OCI-LY1 (cell line): ENCODE measurements around the gene KCNN3.

Experiments used
- H2AFZ ChIP-seq: fragments of 200-600 bp; sonication (generic), shearing (Covaris generic); 2 replicates; pipeline ENCODE4 v1.6.0; 2014; ENCODE audit warnings: antibody characterized with exemption, mild to moderate bottlenecking, low read length
- H3F3A ChIP-seq: fragments of 200-600 bp; sonication (generic), shearing (Covaris generic); 2 replicates; pipeline ENCODE4 v1.6.0; 2014; ENCODE audit warnings: mild to moderate bottlenecking, antibody characterized with exemption, low read length, moderate library complexity; ENCODE audit not compliant: insufficient read depth
- H3K27ac ChIP-seq: fragments of 200-600 bp; sonication (generic); 2 replicates; pipeline ENCODE4 v1.5.1; 2014; ENCODE audit warnings: low read length, mixed run types, mild to moderate bottlenecking, low read depth; ENCODE audit not compliant: poor library complexity, severe bottlenecking
- H3K27me3 ChIP-seq: fragments of 200-600 bp; sonication (generic); 2 replicates; pipeline ENCODE4 v1.6.0; 2014; ENCODE audit warnings: antibody characterized with exemption, mild to moderate bottlenecking, low read length, moderate library complexity; ENCODE audit not compliant: insufficient read depth
- H3K36me3 ChIP-seq: fragments of 200-600 bp; sonication (generic); 2 replicates; pipeline ENCODE4 v1.6.1; 2014; ENCODE audit warnings: mild to moderate bottlenecking, antibody characterized with exemption, low read length, moderate library complexity, mixed read lengths; ENCODE audit not compliant: insufficient read depth
- H3K4me1 ChIP-seq: fragments of 200-600 bp; sonication (generic); 2 replicates; pipeline ENCODE4 v1.5.1; 2014; ENCODE audit warnings: mild to moderate bottlenecking, low read length, moderate library complexity; ENCODE audit not compliant: insufficient read depth, severe bottlenecking
- H3K4me2 ChIP-seq: fragments of 200-600 bp; sonication (generic), shearing (Covaris generic); 2 replicates; pipeline ENCODE4 v1.6.1; 2014; ENCODE audit warnings: low read length
- H3K4me3 ChIP-seq: fragments of 200-600 bp; sonication (generic); 2 replicates; pipeline ENCODE4 v1.5.1; 2014; ENCODE audit warnings: low read length, low read depth, mild to moderate bottlenecking, mixed read lengths; ENCODE audit not compliant: poor library complexity, severe bottlenecking
- H3K79me2 ChIP-seq: fragments of 200-600 bp; shearing (Covaris generic); 2 replicates; pipeline ENCODE4 v1.6.1; 2016; ENCODE audit warnings: mixed run types, low read length, mixed read lengths; ENCODE audit not compliant: insufficient read depth
- H3K9ac ChIP-seq: fragments of 200-600 bp; sonication (generic), shearing (Covaris generic); 2 replicates; pipeline ENCODE4 v1.6.1; 2014; ENCODE audit warnings: mild to moderate bottlenecking, low read length, mixed read lengths
- H3K9me2 ChIP-seq: fragments of 200-600 bp; sonication (generic), shearing (Covaris generic); 2 replicates; pipeline ENCODE4 v1.6.1; 2014; ENCODE audit warnings: low read depth, mild to moderate bottlenecking, low read length, mixed read lengths
- H3K9me3 ChIP-seq: fragments of 200-600 bp; shearing (Covaris generic); 2 replicates; pipeline ENCODE4 v1.6.1; 2014; ENCODE audit warnings: low read length, mixed read lengths
- H4K20me1 ChIP-seq: fragments of 200-600 bp; sonication (generic), shearing (Covaris generic); 2 replicates; pipeline ENCODE4 v1.6.0; 2016; ENCODE audit warnings: mild to moderate bottlenecking, low read length; ENCODE audit not compliant: insufficient read depth
- EZH2 ChIP-seq: fragments of 200-600 bp; sonication (generic), shearing (Covaris generic); IDR thresholded peaks from 2 replicates; pipeline ENCODE4 v1.8.0; 2017; ENCODE audit warnings: borderline replicate concordance, mixed run types, mild to moderate bottlenecking, antibody characterized with exemption, low read length, moderate library complexity, mixed read lengths
- TF ChIP-seq, protein P1 (sequence below): fragments of 200-600 bp; sonication (generic), shearing (Covaris generic); IDR thresholded peaks from 2 replicates; pipeline ENCODE4 v1.5.1; 2017; ENCODE audit warnings: mild to moderate bottlenecking, antibody characterized with exemption, low read length, moderate library complexity, mixed read lengths

The KCNN3 gene

GRCh38 chr1:154689083-154689482 lies 181.0 kb downstream of the KCNN3 start:
- TF ChIP-seq, protein P1, sequence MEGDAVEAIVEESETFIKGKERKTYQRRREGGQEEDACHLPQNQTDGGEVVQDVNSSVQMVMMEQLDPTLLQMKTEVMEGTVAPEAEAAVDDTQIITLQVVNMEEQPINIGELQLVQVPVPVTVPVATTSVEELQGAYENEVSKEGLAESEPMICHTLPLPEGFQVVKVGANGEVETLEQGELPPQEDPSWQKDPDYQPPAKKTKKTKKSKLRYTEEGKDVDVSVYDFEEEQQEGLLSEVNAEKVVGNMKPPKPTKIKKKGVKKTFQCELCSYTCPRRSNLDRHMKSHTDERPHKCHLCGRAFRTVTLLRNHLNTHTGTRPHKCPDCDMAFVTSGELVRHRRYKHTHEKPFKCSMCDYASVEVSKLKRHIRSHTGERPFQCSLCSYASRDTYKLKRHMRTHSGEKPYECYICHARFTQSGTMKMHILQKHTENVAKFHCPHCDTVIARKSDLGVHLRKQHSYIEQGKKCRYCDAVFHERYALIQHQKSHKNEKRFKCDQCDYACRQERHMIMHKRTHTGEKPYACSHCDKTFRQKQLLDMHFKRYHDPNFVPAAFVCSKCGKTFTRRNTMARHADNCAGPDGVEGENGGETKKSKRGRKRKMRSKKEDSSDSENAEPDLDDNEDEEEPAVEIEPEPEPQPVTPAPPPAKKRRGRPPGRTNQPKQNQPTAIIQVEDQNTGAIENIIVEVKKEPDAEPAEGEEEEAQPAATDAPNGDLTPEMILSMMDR = no peak
- TF ChIP-seq EZH2 = no peak
- Histone ChIP-seq H4K20me1 (no peaks in the 10 kb centered on the region), H2AFZ (no peak overlapping the region), H3F3A (no peaks in the 10 kb centered on the region), H3K27me3 (peaks cover 5% of the 10 kb centered on the region), H3K9me2 (no peaks in the 10 kb centered on the region), H3K9me3 (no peaks in the 10 kb centered on the region), H3K27ac (no peak overlapping the region), H3K4me3 (no peak overlapping the region), H3K79me2 (no peaks in the 10 kb centered on the region), H3K9ac (no peak overlapping the region), H3K4me2 (no peak overlapping the region), H3K36me3 (no peaks in the 10 kb centered on the region), H3K4me1 (no peaks in the 10 kb centered on the region)

GRCh38 chr1:154686507-154686906 lies 183.6 kb downstream of the KCNN3 start:
- Histone ChIP-seq H3K9ac (no peak overlapping the region), H3K27me3 (peaks cover 9% of the 10 kb centered on the region), H3K4me3 (no peak overlapping the region), H3K4me1 (no peaks in the 10 kb centered on the region), H3K4me2 (no peak overlapping the region), H4K20me1 (no peaks in the 10 kb centered on the region), H3K9me3 (no peaks in the 10 kb centered on the region), H2AFZ (no peak overlapping the region), H3K9me2 (no peaks in the 10 kb centered on the region), H3K36me3 (no peaks in the 10 kb centered on the region), H3K27ac (no peak overlapping the region), H3F3A (no peaks in the 10 kb centered on the region), H3K79me2 (no peaks in the 10 kb centered on the region)
- TF ChIP-seq, protein P1 = no peak
- no peak for TF ChIP-seq EZH2

GRCh38 chr1:154683820-154684219 lies 186.3 kb downstream of the KCNN3 start:
- no peaks in the 10 kb centered on the region; the same call in 1 of the 2 replicates for H3K36me3 ChIP-seq
- no peak overlapping the region for H3K27ac ChIP-seq
- no peaks in the 10 kb centered on the region for H3K9me2 ChIP-seq
- H4K20me1 ChIP-seq = no peaks in the 10 kb centered on the region
- TF ChIP-seq EZH2 = no peak
- TF ChIP-seq, protein P1 = no peak
- H3K79me2 ChIP-seq = no peaks in the 10 kb centered on the region
- H2AFZ ChIP-seq = no peak overlapping the region
- no peak overlapping the region for H3K9ac ChIP-seq
- no peak overlapping the region for H3K4me3 ChIP-seq
- peaks cover 11% of the 10 kb centered on the region for H3K27me3 ChIP-seq
- no peaks in the 10 kb centered on the region for H3K4me1 ChIP-seq
- H3K9me3 ChIP-seq = no peaks in the 10 kb centered on the region
- H3K4me2 ChIP-seq = no peak overlapping the region
- H3F3A ChIP-seq = no peaks in the 10 kb centered on the region
